ENCODE measurements around the gene ANG. TPM values are rescaled to one million over a fixed set of nuclear protein-coding genes. Genes with fewer than 3 reads are reported as not detected.
"Not testable (repeated sequence)": the region's sequence is repeated elsewhere in the genome, so short reads cannot be mapped to it uniquely, and the experiment has no call there.

ANG gene
- 0.77 and 0.98 TPM in 2 replicates for total RNA-seq

GRCh38 chr14:20688167-20688839 lies at the start of gene ANG:
ANG (plus strand) TSS chr14:20688764; CDS start chr14:20693565, 4,801 bp downstream.
- intact Hi-C loops (cut with micrococcal nuclease), result no loop called here

- intact Hi-C loops (cut with micrococcal nuclease), result no loop called here
These were observed 47.0 kb upstream of the ANG start, which contains the start of gene OR6S1 for GRCh38 chr14:20641591-20641990. OR6S1 (minus strand) TSS chr14:20641691; CDS start chr14:20641691, 0 bp downstream.

DNA sequence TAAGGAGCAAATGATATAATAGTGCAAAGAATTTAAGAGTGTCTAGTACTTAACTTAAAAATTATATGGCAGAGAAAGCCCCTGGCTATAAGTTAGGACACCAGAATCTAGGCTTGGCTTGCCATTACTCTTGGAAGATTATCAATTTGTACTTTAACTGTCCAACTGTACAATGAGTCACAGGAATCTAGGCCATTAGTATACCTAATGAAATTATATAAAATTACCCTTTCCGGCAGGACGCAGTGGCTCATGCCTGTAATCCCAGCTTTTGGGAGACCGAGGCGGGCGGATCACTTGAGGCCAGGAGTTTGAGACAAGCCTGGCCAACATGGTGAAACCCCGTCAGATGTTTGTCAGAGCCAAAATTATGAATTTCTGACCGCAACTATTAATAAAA lies 46.4 kb upstream of the ANG start:
- intact Hi-C loops (cut with micrococcal nuclease), result no loop called here

DNA sequence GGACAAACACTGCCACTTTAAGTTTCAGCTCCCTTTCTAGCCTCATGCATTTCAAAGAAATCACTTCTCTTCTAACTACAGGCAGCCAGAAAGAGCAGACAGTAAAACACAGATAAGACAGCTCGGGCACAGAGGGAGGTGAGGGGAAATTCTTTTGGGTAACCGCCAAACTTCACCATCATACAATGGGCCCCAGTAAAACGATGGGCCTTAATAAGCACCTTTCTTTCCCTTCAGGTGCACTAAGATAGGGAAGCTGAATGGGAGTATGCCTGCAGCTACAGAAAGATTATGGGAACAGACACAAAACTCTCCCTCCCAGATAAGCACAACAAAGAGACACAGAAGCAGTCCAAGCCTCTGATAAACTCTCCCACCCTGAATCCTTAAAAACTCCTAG lies 45.8 kb upstream of the ANG start:
- intact Hi-C loops (cut with micrococcal nuclease), result not testable (repeated sequence)

DNA sequence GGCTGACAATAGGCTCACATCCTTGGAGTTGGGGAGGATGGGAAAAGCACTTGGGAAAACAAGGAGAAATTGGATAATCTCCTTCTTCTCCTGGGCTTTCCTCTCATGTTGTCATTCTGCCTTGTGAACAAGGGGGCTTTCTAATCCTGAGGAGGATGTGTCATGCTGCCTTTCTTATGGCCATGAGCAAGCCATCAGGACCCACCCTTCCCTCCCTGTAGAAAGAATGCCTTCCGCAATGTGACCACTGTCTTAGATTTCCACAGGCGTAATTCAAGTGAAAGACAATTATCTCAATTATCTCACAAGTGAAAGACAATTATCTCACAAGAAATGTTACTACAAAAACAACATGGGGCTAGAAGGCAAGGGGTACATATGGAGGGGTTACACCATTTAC lies 44.0 kb upstream of the ANG start:
- intact Hi-C loops (cut with micrococcal nuclease), result no loop called here

DNA sequence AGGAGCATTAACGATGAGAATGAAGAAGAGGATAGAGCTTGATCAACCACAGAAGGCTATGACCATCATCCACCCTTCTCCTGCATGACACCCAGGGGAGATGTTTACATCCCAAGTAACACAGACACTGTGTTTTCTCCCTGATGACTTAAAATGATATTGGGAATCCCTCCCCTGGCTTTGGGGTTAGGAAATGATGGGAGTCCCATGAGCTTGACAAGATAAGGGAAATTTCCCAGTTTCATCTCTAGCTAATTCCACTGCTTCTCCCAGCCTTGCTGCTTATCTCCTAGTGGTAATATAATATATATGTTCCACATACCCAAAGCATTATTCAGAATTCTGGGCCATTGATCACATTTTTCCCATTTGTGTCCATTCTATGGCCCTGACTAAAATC lies 43.1 kb upstream of the ANG start:
- intact Hi-C loops (cut with micrococcal nuclease), result no loop called here

DNA sequence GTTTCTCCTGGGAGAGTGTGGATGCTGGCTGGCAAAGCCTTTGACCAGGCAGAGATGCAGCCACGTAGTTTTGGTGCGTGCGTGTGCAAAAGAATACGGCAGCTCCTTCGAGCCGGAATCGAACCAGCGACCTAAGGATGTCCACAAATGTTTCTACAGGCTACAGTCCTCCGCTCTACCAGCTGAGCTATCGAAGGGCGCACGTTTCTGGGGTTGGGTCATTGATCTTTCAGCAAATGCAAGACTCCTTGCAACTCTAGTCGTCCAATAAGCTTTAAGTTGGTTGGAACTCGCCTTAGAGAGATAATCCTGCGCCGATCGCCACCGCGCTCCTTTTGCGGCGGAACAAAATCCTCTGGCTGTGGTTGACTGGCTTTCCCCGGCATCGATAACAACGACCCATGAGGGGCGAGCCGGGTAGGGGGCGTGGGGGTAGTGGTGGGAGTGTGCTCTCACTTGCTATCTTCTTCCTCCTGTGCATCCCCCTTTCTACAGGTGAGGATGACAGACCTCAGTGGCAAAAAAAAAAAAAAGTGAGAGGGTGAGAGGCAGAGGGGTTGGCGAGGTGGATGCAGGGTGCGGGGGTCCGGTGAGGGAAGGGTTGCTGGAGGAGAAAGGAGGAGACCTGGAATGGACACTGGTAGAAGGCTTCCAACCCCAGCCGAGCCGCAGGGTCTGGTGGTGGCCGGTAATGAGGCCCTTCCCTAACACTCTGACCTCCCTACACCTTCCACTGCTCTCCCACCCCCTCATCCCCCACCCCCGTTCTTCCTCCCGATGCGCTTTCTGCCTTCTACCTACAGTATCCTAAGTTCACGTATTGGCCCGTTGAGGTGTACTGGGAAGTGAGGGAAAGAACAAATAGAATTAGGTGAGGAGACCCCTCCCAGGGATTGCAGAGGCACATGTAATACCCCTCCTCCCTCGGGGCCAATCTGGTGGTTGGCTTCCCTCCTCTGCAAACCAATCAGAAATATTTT lies 35.3 kb upstream of the ANG start:
- intact Hi-C loops (cut with micrococcal nuclease), result loop anchor here (1.0 kb wide), 2 partner anchors 20 to 28 kb away; no protein-coding TSS in a partner anchor

- intact Hi-C loops (cut with micrococcal nuclease), result no loop called here
These were observed 32.7 kb upstream of the ANG start for GRCh38 chr14:20655851-20656250.

DNA sequence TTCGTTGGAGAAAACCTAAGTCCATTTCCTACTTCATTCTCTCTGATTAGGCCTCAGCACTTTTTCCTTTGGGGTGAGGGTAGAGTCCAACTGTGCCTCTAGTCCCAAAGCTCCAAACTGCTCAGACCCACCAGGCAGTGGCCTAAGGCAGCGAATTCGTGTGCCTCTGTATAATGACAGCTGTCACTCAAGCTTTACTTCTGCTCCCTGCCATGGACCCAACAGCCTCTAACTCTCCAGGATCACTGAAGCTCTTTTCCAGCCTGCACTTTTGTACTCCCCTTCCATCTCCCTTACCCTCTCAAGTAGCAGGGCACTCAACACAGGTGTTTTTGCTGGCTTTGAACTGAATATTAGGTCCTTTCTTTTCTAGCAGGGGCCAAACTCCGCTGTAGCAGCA lies 32.3 kb upstream of the ANG start:
- intact Hi-C loops (cut with micrococcal nuclease), result no loop called here

GRCh38 chr14:20657216-20658211 lies 31.1 kb upstream of the ANG start:
- intact Hi-C loops (cut with micrococcal nuclease), result no loop called here

- intact Hi-C loops (cut with micrococcal nuclease), result no loop called here
These were observed 30.3 kb upstream of the ANG start for GRCh38 chr14:20658246-20658645.

GRCh38 chr14:20659336-20659735 lies 29.2 kb upstream of the ANG start:
- intact Hi-C loops (cut with micrococcal nuclease), result no loop called here

DNA sequence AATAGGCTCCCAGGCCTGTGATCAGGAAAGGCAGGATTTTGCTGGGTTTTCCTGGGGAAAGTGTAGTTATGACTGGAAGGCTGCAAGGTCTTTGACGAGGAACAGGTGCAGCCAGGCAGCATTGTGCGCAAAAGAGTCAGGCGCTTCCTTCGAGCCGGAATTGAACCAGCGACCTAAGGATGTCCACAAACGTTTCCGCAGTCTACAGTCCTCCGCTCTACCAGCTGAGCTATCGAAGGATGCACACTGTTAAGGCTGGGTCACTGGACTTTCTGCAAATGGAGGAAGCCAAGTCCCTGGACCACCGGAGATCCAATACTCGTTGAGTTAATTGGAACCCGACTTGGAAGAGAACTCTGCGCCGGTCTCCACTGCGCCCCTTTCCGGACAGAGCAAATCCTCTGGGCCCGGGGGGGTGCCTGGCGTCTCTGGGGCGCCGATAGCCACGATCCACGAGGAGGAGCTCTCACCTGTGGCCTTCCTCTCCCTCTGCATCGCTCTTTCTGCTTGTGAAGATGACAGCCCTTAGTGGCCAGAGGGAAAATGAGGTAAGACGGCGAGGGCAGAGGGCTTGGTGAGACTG lies 28.7 kb upstream of the ANG start:
- intact Hi-C loops (cut with micrococcal nuclease), result no loop called here

- intact Hi-C loops (cut with micrococcal nuclease), result no loop called here
These were observed 27.4 kb upstream of the ANG start for GRCh38 chr14:20661197-20661596.

DNA sequence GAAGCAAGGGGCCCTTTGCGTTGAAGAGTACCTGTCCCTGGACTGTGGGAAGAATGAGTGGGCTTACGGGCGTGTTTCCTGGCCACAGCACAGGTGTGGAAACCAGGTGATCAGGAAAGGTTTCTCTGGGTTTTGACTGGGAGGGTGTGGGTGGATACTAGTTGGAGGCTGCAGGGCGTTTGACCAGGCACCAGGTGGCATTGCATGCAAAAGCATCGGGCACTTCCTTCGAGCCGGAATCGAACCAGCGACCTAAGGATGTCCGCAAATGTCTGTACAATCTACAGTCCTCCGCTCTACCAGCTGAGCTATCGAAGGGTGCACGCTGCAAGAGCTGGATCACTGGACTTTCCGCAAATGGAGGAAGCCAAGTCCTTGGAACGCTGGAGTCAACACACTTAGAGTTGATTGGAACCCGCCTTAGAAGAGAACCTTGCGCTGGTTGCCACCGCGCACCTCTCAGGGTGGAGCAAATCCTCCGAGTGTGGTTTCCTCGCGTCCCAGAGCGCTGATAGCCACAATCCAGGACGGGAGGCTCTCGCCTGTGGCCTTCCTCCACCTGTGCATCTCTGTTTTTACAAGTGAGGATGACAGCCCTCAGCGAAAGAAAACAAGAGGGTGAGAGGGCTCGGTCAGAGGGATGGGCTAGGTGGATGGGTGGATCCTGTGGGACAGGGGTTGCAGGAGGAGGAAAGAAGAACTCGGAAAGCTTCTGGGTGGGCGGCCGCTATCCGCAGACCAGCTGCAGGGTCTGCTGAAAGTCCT lies 25.4 kb upstream of the ANG start:
- intact Hi-C loops (cut with micrococcal nuclease), result loop anchor here (1.0 kb wide), 2 partner anchors 18 to 28 kb away; no protein-coding TSS in a partner anchor

GRCh38 chr14:20666400-20666961 lies 22.1 kb upstream of the ANG start:
- intact Hi-C loops (cut with micrococcal nuclease), result not testable (repeated sequence)

DNA sequence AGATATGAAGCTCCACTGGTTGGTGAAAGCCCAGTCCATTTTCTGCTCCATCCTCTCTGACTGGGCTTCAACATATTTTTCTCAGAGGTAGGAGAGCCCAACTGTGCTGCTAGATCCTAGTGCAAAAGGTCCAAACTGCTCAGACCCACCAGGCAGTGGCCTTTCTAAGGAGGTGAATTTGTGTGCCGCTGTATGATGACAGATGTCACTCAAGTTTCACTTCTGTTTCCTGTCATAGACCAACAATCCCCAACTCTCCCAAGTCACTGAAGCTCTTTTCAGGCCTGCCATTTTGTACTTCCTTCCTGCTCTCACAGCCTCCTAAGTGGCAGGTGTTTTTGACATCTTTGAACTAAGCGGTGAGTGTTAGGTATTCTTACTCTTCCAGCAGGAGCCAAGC lies 20.6 kb upstream of the ANG start:
- intact Hi-C loops (cut with micrococcal nuclease), result loop anchor here (1.0 kb wide), 1 partner anchor 13 kb away; no protein-coding TSS in a partner anchor

GRCh38 chr14:20668969-20669368 lies 19.6 kb upstream of the ANG start:
- intact Hi-C loops (cut with micrococcal nuclease), result loop anchor here (1.0 kb wide), 1 partner anchor 12 kb away; no protein-coding TSS in a partner anchor

DNA sequence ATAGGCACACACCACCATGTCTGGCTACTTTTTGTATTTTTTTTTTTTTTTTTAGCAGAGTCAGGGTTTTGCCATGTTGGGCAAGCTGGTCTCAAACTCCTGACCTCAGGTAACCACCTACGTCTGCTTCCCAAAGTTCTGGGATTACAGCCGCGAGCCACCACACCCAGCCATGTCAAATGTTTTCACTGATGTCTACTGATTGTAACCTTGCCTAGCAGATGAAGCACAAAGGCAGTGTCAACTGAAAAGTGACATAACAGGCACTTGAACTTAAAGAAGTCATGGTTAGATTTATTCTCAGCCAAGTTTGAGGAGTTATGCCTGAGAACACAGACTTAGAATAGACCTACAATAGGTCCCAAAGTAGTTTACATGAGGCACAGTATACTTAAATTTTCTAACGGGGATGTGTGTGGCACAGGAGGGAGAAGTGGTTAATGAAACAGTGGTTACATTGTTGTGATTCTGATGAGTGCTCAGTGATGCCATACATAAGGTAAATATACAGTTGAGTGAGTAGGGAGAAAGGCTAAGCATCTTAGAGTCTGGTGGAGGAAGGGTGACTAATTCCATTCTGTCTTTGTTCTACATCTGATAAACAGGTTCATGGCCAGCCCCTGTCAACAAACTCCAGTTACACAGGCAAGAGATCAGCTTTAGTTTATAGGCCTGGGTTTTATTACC lies 16.8 kb upstream of the ANG start:
- intact Hi-C loops (cut with micrococcal nuclease), result loop anchor here (1.0 kb wide), 1 partner anchor 10 kb away; no protein-coding TSS in a partner anchor

Measured in T-helper 2 cell treated with Interferon-gamma antibody and Interleukin-4, amounts not matched to agents 100 ng/mL and 5 ng/mL, for 36 hours (primary cell).